ENCODE measurements around the gene RGS13.

The RGS13 gene

GRCh38 chr1:192702212-192702902 is 66.4 kb downstream of the RGS13 start:
- TF ChIP-seq ZFX (IDR thresholded peaks at IDR 0.05; ENCODE audit: borderline replicate concordance) (no peak), CTCF (IDR thresholded peaks at IDR 0.05) (no peak)
- peak overlapping the region; percentile 73 for H3K27ac ChIP-seq

DNA sequence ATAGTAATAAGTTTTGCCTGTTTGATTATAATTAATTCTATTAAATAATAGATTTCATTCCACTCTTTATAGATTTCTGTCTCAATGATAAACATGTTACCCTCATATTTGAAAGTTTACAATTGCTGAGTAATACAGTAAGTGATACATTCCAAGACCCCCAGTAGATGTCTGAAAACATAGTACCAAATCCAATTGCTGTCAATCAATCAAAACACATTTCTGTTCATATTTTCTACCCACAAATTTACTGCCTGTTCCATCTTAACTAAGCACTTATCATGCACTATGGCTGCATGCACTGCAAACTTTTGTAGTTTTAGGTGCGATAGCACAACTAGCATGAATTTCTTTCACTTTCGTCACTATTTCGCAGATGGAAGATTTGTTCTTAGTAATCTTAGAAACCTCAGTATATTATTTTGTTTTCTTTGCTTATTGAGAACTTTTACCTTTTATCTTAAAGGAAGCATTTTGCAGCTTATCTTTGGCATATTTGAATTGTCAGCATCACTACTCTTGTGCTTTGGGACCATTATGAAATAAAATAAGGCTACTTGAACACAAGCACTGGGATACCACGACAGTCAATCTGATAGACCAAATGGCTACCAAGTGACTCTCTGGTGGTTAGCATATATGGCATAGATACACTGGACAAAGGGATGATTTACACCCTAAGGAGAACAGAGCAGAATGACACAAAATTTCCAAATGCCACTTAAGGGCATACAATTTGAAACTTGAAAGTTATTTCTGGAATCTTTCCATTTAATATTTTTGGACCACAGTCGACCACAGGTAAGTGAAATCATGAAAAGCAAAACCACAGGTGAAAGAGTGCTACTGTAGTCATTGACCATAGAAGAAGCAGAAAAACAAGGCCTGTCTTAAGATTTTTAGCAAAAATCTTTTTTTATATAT is 67.6 kb downstream of the RGS13 start:
- H3K27ac ChIP-seq = no peak overlapping the region
- no peak for TF ChIP-seq ZFX (IDR thresholded peaks at IDR 0.05; ENCODE audit: borderline replicate concordance)
- no peak for TF ChIP-seq CTCF (IDR thresholded peaks at IDR 0.05)

GRCh38 chr1:192705510-192705909 is 69.6 kb downstream of the RGS13 start:
- H3K27ac ChIP-seq = no peak overlapping the region
- TF ChIP-seq CTCF (IDR thresholded peaks at IDR 0.05) = no peak
- no peak for TF ChIP-seq ZFX (IDR thresholded peaks at IDR 0.05; ENCODE audit: borderline replicate concordance)

DNA sequence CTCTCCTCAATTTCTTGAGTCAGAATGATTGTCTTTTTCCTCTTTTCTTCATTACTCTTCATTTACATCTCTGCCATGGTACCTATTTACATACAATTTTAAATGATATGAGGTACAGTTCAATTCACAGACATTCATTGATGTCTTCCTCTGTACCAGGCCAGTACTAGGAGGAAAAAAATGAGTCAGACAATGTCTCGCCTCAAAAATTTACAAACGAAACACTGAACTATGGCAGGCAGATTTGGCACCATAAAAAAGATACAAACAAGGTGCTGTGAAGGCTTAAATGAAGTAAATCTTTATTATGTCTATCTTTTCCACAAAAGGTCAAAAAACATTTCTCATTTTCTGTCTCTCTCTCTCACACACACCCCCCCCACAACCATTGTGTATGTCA is 71.0 kb downstream of the RGS13 start:
- TF ChIP-seq ZFX (IDR thresholded peaks at IDR 0.05; ENCODE audit: borderline replicate concordance) = no peak
- no peak for TF ChIP-seq CTCF (IDR thresholded peaks at IDR 0.05)
- no peak overlapping the region for H3K27ac ChIP-seq

GRCh38 chr1:192707978-192708547 is 72.1 kb downstream of the RGS13 start:
- TF ChIP-seq CTCF (IDR thresholded peaks at IDR 0.05) (no peak), ZFX (IDR thresholded peaks at IDR 0.05; ENCODE audit: borderline replicate concordance) (no peak)
- H3K27ac ChIP-seq = no peak overlapping the region

DNA sequence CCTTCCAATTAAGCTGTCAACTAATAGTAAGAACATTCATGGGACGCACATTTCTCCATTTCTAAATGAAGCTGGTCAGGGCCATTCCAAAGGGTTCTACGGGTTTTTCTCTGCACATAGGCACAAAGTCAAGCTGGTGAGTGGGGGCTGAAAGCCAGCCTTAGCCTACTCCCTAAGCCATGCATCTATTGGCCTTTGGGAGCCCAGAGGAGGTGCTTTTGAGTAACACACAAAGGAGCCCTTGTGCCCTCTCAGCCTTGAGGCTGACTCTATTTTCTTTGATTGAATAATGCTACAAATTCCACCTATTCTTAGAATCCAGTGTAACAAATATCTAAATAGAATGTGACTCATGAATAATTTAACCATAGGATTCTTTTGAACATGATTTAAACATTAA is 73.6 kb downstream of the RGS13 start:
- no peak overlapping the region for H3K27ac ChIP-seq
- TF ChIP-seq ZFX (IDR thresholded peaks at IDR 0.05; ENCODE audit: borderline replicate concordance) (no peak), CTCF (IDR thresholded peaks at IDR 0.05) (no peak)

Measured in 22Rv1 (cell line).